Mesendoderm (in vitro differentiated cells): ENCODE data around the gene NUBP2.

Source experiments
- DNase-seq: peaks from one replicate; pipeline ENCODE4 v3.0.0; 2013
- H2AK5ac ChIP-seq: 2 replicates; pipeline ENCODE4 v1.6.1; 2013; ENCODE audit warnings: low read length, inconsistent platforms
- H2BK120ac ChIP-seq: 2 replicates; pipeline ENCODE4 v1.6.1; 2013; ENCODE audit warnings: low read depth, mild to moderate bottlenecking, low read length, moderate library complexity, mixed read lengths
- H2BK15ac ChIP-seq: replicated peaks from 2 replicates; pipeline ENCODE4 v1.6.1; 2013; ENCODE audit warnings: low read depth, mild to moderate bottlenecking, moderate library complexity
- H2BK5ac ChIP-seq: 2 replicates; pipeline ENCODE4 v1.6.1; 2013; ENCODE audit warnings: low read length, inconsistent platforms
- H3K18ac ChIP-seq: 2 replicates; pipeline ENCODE4 v1.6.1; 2013; ENCODE audit warnings: mild to moderate bottlenecking, low read length, mixed read lengths
- H3K23ac ChIP-seq: one replicate; pipeline ENCODE4 v1.6.1; 2013; ENCODE audit warnings: low read length
- H3K27ac ChIP-seq: 2 replicates; pipeline ENCODE4 v1.5.1; 2013; ENCODE audit warnings: low read depth, mild to moderate bottlenecking, inconsistent platforms, low read length, moderate library complexity
- H3K27me3 ChIP-seq: 2 replicates; pipeline ENCODE4 v1.6.1; 2013; ENCODE audit warnings: low read length, control low read depth, mild to moderate bottlenecking, inconsistent platforms; ENCODE audit not compliant: insufficient read depth, poor library complexity
- H3K36me3 ChIP-seq: 2 replicates; pipeline ENCODE4 v1.6.1; 2013; ENCODE audit warnings: low read length, inconsistent platforms; ENCODE audit not compliant: control insufficient read depth, insufficient read depth
- H3K4ac ChIP-seq: one replicate; pipeline ENCODE4 v1.6.1; 2013; ENCODE audit warnings: low read depth, mild to moderate bottlenecking, low read length, moderate library complexity
- H3K4me1 ChIP-seq: 2 replicates; pipeline ENCODE4 v1.6.1; 2013; ENCODE audit warnings: low read depth, low read length, inconsistent platforms; ENCODE audit not compliant: control insufficient read depth
- H3K4me2 ChIP-seq: 2 replicates; pipeline ENCODE4 v1.6.1; 2013; ENCODE audit warnings: low read length
- H3K4me3 ChIP-seq: 2 replicates; pipeline ENCODE4 v1.5.1; 2013; ENCODE audit warnings: mild to moderate bottlenecking, low read length
- H3K56ac ChIP-seq: one replicate; pipeline ENCODE4 v1.6.1; 2013; ENCODE audit warnings: low read length
- H3K79me1 ChIP-seq: 2 replicates; pipeline ENCODE4 v1.6.1; 2013; ENCODE audit warnings: low read length, inconsistent platforms
- H3K79me2 ChIP-seq: 2 replicates; pipeline ENCODE4 v1.6.1; 2013; ENCODE audit warnings: mild to moderate bottlenecking, low read length; ENCODE audit not compliant: control insufficient read depth, insufficient read depth
- H3K9ac ChIP-seq: 2 replicates; pipeline ENCODE4 v1.6.1; 2013; ENCODE audit warnings: low read length, inconsistent platforms
- H4K5ac ChIP-seq: one replicate; pipeline ENCODE4 v1.6.1; 2013; ENCODE audit warnings: low read length
- H4K8ac ChIP-seq: one replicate; pipeline ENCODE4 v1.6.1; 2013; ENCODE audit warnings: low read depth, mild to moderate bottlenecking, control low read depth, low read length, moderate library complexity
- WGBS: extraction: QIAGEN DNeasy Blood & Tissue Kit; methylation state at CpG from one replicate; pipeline ENCODE4 v1.1.7; 2013; ENCODE audit warnings: low lambda C conversion rate, missing lambda C conversion rate; ENCODE audit not compliant: insufficient coverage; ENCODE audit errors: extremely low coverage; 5-methylcytosine and 5-hydroxymethylcytosine counted together

NUBP2 gene

GRCh38 chr16:1788708-1789100, 5.9 kb downstream of the NUBP2 start:
- no CpG with 5 or more reads among the region's 19 CpGs for WGBS
- Histone ChIP-seq H3K4ac (no peak overlapping the region), H3K4me1 (no peaks in the 10 kb centered on the region), H2BK5ac (no peak overlapping the region), H4K8ac (no peak overlapping the region), H3K23ac (no peak overlapping the region), H2AK5ac (no peak overlapping the region), H3K9ac (no peak overlapping the region), H3K27me3 (no peaks in the 10 kb centered on the region), H3K4me2 (no peak overlapping the region), H3K36me3 (peaks cover 2% of the 10 kb centered on the region), H2BK120ac (no peak overlapping the region), H3K4me3 (no peak overlapping the region), H3K79me2 (peaks cover 19% of the 10 kb centered on the region), H4K5ac (no peak overlapping the region), H3K79me1 (peaks cover 11% of the 10 kb centered on the region), H3K27ac (no peak overlapping the region), H3K18ac (no peak overlapping the region), H2BK15ac (no peak overlapping the region), H3K56ac (no peak overlapping the region)
- no peak for DNase-seq

- no peak overlapping the region for H3K4ac ChIP-seq
- no peak overlapping the region for H3K4me3 ChIP-seq
- no peak overlapping the region for H3K18ac ChIP-seq
- H4K5ac ChIP-seq, result no peak overlapping the region
- no peak overlapping the region for H2BK120ac ChIP-seq
- no peaks in the 10 kb centered on the region for H3K4me1 ChIP-seq
- H3K36me3 ChIP-seq, result peaks cover 2% of the 10 kb centered on the region
- no peak overlapping the region for H3K9ac ChIP-seq
- no peak overlapping the region for H4K8ac ChIP-seq
- no peak overlapping the region for H3K56ac ChIP-seq
- H2BK5ac ChIP-seq, result no peak overlapping the region
- peaks cover 13% of the 10 kb centered on the region for H3K79me2 ChIP-seq
- H3K4me2 ChIP-seq, result no peak overlapping the region
- no peak for DNase-seq
- no peaks in the 10 kb centered on the region for H3K27me3 ChIP-seq
- no peak overlapping the region for H3K27ac ChIP-seq
- H3K23ac ChIP-seq, result no peak overlapping the region
- H2BK15ac ChIP-seq, result no peak overlapping the region
- H2AK5ac ChIP-seq, result no peak overlapping the region
- no CpG with 5 or more reads among the region's 25 CpGs for WGBS
- peaks cover 11% of the 10 kb centered on the region for H3K79me1 ChIP-seq
Measured at GRCh38 chr16:1789643-1790045, 6.9 kb downstream of the NUBP2 start.

- peaks cover 10% of the 10 kb centered on the region for H3K79me2 ChIP-seq
- H3K79me1 ChIP-seq, result peaks cover 8% of the 10 kb centered on the region
- peaks cover 2% of the 10 kb centered on the region for H3K36me3 ChIP-seq
- no peak overlapping the region for H2BK15ac ChIP-seq
- H3K56ac ChIP-seq, result no peak overlapping the region
- no peak overlapping the region for H4K8ac ChIP-seq
- H3K27me3 ChIP-seq, result no peaks in the 10 kb centered on the region
- H3K27ac ChIP-seq, result no peak overlapping the region
- H3K4ac ChIP-seq, result no peak overlapping the region
- no peak overlapping the region for H2AK5ac ChIP-seq
- H3K18ac ChIP-seq, result no peak overlapping the region
- no peak overlapping the region for H3K4me2 ChIP-seq
- H3K4me3 ChIP-seq, result no peak overlapping the region
- H3K23ac ChIP-seq, result no peak overlapping the region
- H2BK120ac ChIP-seq, result no peak overlapping the region
- H3K9ac ChIP-seq, result no peak overlapping the region
- H4K5ac ChIP-seq, result no peak overlapping the region
- H3K4me1 ChIP-seq, result no peaks in the 10 kb centered on the region
- no peak for DNase-seq
- H2BK5ac ChIP-seq, result no peak overlapping the region
- no CpG with 5 or more reads among the region's 15 CpGs for WGBS
Measured at GRCh38 chr16:1790261-1790610, 7.5 kb downstream of the NUBP2 start.

GRCh38 chr16:1790611-1791255, 8.0 kb downstream of the NUBP2 start:
- Histone ChIP-seq H2BK15ac (no peak overlapping the region), H3K56ac (no peak overlapping the region), H3K79me2 (peaks cover 5% of the 10 kb centered on the region), H3K4me1 (no peaks in the 10 kb centered on the region), H3K27ac (no peak overlapping the region), H3K4me2 (no peak overlapping the region), H3K36me3 (peaks cover 2% of the 10 kb centered on the region), H3K9ac (no peak overlapping the region), H3K4ac (no peak overlapping the region), H3K4me3 (no peak overlapping the region), H2BK120ac (no peak overlapping the region), H2BK5ac (no peak overlapping the region), H3K79me1 (peaks cover 6% of the 10 kb centered on the region), H4K5ac (no peak overlapping the region), H3K27me3 (no peaks in the 10 kb centered on the region), H2AK5ac (no peak overlapping the region), H4K8ac (no peak overlapping the region), H3K23ac (no peak overlapping the region), H3K18ac (no peak overlapping the region)
- WGBS, result no CpG with 5 or more reads among the region's 44 CpGs
- no peak for DNase-seq

GRCh38 chr16:1791256-1791942, 8.6 kb downstream of the NUBP2 start:
- H3K4me2 ChIP-seq, result no peak overlapping the region
- H2BK15ac ChIP-seq, result no peak overlapping the region
- no CpG with 5 or more reads among the region's 53 CpGs for WGBS
- H3K23ac ChIP-seq, result no peak overlapping the region
- H2BK120ac ChIP-seq, result no peak overlapping the region
- H3K56ac ChIP-seq, result no peak overlapping the region
- no peak overlapping the region for H2BK5ac ChIP-seq
- peaks cover 3% of the 10 kb centered on the region for H3K79me2 ChIP-seq
- no peak overlapping the region for H3K4me3 ChIP-seq
- H3K9ac ChIP-seq, result no peak overlapping the region
- no peaks in the 10 kb centered on the region for H3K27me3 ChIP-seq
- no peak overlapping the region for H3K18ac ChIP-seq
- H3K4me1 ChIP-seq, result no peaks in the 10 kb centered on the region
- H4K8ac ChIP-seq, result no peak overlapping the region
- H3K36me3 ChIP-seq, result peaks cover 2% of the 10 kb centered on the region
- H3K27ac ChIP-seq, result no peak overlapping the region
- no peak overlapping the region for H2AK5ac ChIP-seq
- peaks cover 4% of the 10 kb centered on the region for H3K79me1 ChIP-seq
- no peak overlapping the region for H3K4ac ChIP-seq
- DNase-seq, result no peak
- H4K5ac ChIP-seq, result no peak overlapping the region
